ENCODE results near the gene CSF3. TPM values are rescaled to one million over a fixed set of nuclear protein-coding genes. Genes with fewer than 3 reads are reported as not detected.
"Not testable (repeated sequence)": the region's sequence is repeated elsewhere in the genome, so short reads cannot be mapped to it uniquely, and the experiment has no call there.

The CSF3 gene
- total and polyA plus RNA-seq, 2 donors (not counting 1 experiment from before 2014, with no cell fraction given) = not detected

- Histone ChIP-seq H3K4me2 (ENCODE audit: extremely low read depth, insufficient read depth, low read length) (no peak overlapping the region), H3K4me3 (replicated peaks in 1 of 4; ENCODE audit: control extremely low read depth in 1 of 4, insufficient read depth in 1 of 4, low read depth in 3 of 4, low read length in 4 of 4) (no peak overlapping the region), H3K79me2 (ENCODE audit: control insufficient read depth, insufficient read depth, low read length) (no peaks in the 10 kb centered on the region), H3K9ac (ENCODE audit: insufficient read depth, low read length) (no peak overlapping the region), H3K9me3 (ENCODE audit: control insufficient read depth, insufficient read depth, low read depth, low read length) (no peaks in the 10 kb centered on the region), H2AFZ (ENCODE audit: low read length) (no peak overlapping the region), H4K20me1 (ENCODE audit: control insufficient read depth, extremely low read depth, insufficient read depth, low read length) (no peaks in the 10 kb centered on the region), H3K27ac (ENCODE audit: insufficient read depth, low read length) (no peak overlapping the region), H3K36me3 (ENCODE audit: control insufficient read depth, insufficient read depth, low read length) (peaks cover 16% of the 10 kb centered on the region), H3K4me1 (ENCODE audit: control insufficient read depth, extremely low read depth, insufficient read depth, low read length) (no peaks in the 10 kb centered on the region), H3K27me3 (ENCODE audit: control insufficient read depth, insufficient read depth, low read length) (no peaks in the 10 kb centered on the region)
- TF ChIP-seq EZH2 (IDR thresholded peaks at IDR 0.05; ENCODE audit: low read length, missing control alignments) (no peak), CTCF (conservative IDR thresholded peaks at IDR 0.05 in 1 of 2, IDR thresholded peaks at IDR 0.05 in 1 of 2; ENCODE audit: low read depth in 1 of 2, low read length in 2 of 2) (no peak)
- peak in 1 of 2 donors; percentile 29 for DNase-seq (ENCODE audit: low read depth in 2 of 2)
Measured at GRCh38 chr17:39999067-39999466, 16.2 kb upstream of the CSF3 start.

- Histone ChIP-seq H3K36me3 (ENCODE audit: control insufficient read depth, insufficient read depth, low read length) (peaks cover 9% of the 10 kb centered on the region), H4K20me1 (ENCODE audit: control insufficient read depth, extremely low read depth, insufficient read depth, low read length) (no peaks in the 10 kb centered on the region), H3K4me2 (ENCODE audit: extremely low read depth, insufficient read depth, low read length) (no peak overlapping the region), H3K4me1 (ENCODE audit: control insufficient read depth, extremely low read depth, insufficient read depth, low read length) (no peaks in the 10 kb centered on the region), H3K9me3 (ENCODE audit: control insufficient read depth, insufficient read depth, low read depth, low read length) (no peaks in the 10 kb centered on the region), H3K9ac (ENCODE audit: insufficient read depth, low read length) (no peak overlapping the region), H2AFZ (ENCODE audit: low read length) (no peak overlapping the region), H3K4me3 (replicated peaks in 1 of 4; ENCODE audit: control extremely low read depth in 1 of 4, insufficient read depth in 1 of 4, low read depth in 3 of 4, low read length in 4 of 4) (no peak overlapping the region), H3K27me3 (ENCODE audit: control insufficient read depth, insufficient read depth, low read length) (no peaks in the 10 kb centered on the region), H3K79me2 (ENCODE audit: control insufficient read depth, insufficient read depth, low read length) (no peaks in the 10 kb centered on the region), H3K27ac (ENCODE audit: insufficient read depth, low read length) (no peak overlapping the region)
- TF ChIP-seq EZH2 (IDR thresholded peaks at IDR 0.05; ENCODE audit: low read length, missing control alignments) = no peak
- TF ChIP-seq CTCF (conservative IDR thresholded peaks at IDR 0.05 in 1 of 2, IDR thresholded peaks at IDR 0.05 in 1 of 2; ENCODE audit: low read depth in 1 of 2, low read length in 2 of 2) = no peak
- no peak for DNase-seq (ENCODE audit: low read depth in 2 of 2)
Measured at GRCh38 chr17:40000161-40000560, 15.1 kb upstream of the CSF3 start.

- not testable (repeated sequence) for H3K9me3 ChIP-seq (ENCODE audit: control insufficient read depth, insufficient read depth, low read depth, low read length); DNase-seq (ENCODE audit: low read depth in 2 of 2); H3K79me2 ChIP-seq (ENCODE audit: control insufficient read depth, insufficient read depth, low read length); H3K9ac ChIP-seq (ENCODE audit: insufficient read depth, low read length); H4K20me1 ChIP-seq (ENCODE audit: control insufficient read depth, extremely low read depth, insufficient read depth, low read length); H3K36me3 ChIP-seq (ENCODE audit: control insufficient read depth, insufficient read depth, low read length); H3K27ac ChIP-seq (ENCODE audit: insufficient read depth, low read length); H3K4me2 ChIP-seq (ENCODE audit: extremely low read depth, insufficient read depth, low read length); H3K4me1 ChIP-seq (ENCODE audit: control insufficient read depth, extremely low read depth, insufficient read depth, low read length); H2AFZ ChIP-seq (ENCODE audit: low read length); H3K27me3 ChIP-seq (ENCODE audit: control insufficient read depth, insufficient read depth, low read length); H3K4me3 ChIP-seq (replicated peaks in 1 of 4; ENCODE audit: control extremely low read depth in 1 of 4, insufficient read depth in 1 of 4, low read depth in 3 of 4, low read length in 4 of 4)
Measured at GRCh38 chr17:40001335-40001734, 13.9 kb upstream of the CSF3 start.
